GM12875 (cell line): ENCODE results near the gene TOM1L2.

Experiments used
- H3K4me3 ChIP-seq: one replicate; pipeline ENCODE4 v1.5.1; 2011; ENCODE audit warnings: low read depth, low read length, control low read depth
- TF ChIP-seq, protein P1 (sequence below): IDR thresholded peaks from 2 replicates; pipeline ENCODE4 v1.5.1; 2011; ENCODE audit warnings: low read depth, mild to moderate bottlenecking, control low read depth, inconsistent platforms, low read length, moderate library complexity, borderline replicate concordance; ENCODE audit not compliant: insufficient read depth

The TOM1L2 gene

DNA sequence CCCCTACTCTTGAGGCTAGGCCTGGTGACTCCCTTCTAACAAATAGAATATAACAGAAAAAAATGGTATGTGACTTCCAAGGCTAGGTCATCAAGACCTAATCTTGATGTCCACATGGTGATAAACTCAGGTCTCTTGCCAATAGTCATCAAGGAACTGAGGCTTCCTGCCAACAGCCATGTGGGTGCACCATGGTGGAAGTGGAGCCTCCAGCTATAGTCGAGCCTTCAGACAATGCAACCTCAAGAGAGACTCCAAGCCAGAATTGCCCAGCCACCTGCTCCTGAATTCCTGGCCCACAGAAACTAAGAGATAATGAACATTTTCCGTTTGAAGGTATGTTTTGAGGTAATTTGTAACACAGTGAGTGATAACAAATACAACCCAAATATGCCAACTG is 79.5 kb downstream of the TOM1L2 start:
- H3K4me3 ChIP-seq, result no peak overlapping the region
- TF ChIP-seq, protein P1, sequence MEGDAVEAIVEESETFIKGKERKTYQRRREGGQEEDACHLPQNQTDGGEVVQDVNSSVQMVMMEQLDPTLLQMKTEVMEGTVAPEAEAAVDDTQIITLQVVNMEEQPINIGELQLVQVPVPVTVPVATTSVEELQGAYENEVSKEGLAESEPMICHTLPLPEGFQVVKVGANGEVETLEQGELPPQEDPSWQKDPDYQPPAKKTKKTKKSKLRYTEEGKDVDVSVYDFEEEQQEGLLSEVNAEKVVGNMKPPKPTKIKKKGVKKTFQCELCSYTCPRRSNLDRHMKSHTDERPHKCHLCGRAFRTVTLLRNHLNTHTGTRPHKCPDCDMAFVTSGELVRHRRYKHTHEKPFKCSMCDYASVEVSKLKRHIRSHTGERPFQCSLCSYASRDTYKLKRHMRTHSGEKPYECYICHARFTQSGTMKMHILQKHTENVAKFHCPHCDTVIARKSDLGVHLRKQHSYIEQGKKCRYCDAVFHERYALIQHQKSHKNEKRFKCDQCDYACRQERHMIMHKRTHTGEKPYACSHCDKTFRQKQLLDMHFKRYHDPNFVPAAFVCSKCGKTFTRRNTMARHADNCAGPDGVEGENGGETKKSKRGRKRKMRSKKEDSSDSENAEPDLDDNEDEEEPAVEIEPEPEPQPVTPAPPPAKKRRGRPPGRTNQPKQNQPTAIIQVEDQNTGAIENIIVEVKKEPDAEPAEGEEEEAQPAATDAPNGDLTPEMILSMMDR, result no peak

DNA sequence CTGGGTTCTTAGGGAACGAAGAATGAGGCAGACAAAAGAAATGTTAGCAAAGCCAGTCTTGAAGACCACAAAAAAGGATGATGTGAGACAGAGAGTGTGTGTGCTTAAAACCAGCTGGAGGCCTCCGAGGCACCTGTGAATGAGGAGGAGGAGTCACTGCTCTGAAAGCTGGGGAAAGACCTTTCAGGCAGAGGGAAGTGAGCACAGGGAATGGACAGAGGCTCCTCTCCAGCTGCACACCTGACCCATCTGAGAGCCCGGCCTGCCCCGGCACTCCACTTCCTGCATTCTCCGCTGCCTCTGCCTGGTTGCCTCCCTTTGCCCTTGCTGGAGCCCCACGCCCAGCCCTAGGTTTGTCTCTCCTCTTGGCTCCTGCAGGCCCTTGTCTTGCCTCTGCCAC is 80.2 kb downstream of the TOM1L2 start:
- H3K4me3 ChIP-seq, result no peak overlapping the region
- TF ChIP-seq, protein P1, result no peak

DNA sequence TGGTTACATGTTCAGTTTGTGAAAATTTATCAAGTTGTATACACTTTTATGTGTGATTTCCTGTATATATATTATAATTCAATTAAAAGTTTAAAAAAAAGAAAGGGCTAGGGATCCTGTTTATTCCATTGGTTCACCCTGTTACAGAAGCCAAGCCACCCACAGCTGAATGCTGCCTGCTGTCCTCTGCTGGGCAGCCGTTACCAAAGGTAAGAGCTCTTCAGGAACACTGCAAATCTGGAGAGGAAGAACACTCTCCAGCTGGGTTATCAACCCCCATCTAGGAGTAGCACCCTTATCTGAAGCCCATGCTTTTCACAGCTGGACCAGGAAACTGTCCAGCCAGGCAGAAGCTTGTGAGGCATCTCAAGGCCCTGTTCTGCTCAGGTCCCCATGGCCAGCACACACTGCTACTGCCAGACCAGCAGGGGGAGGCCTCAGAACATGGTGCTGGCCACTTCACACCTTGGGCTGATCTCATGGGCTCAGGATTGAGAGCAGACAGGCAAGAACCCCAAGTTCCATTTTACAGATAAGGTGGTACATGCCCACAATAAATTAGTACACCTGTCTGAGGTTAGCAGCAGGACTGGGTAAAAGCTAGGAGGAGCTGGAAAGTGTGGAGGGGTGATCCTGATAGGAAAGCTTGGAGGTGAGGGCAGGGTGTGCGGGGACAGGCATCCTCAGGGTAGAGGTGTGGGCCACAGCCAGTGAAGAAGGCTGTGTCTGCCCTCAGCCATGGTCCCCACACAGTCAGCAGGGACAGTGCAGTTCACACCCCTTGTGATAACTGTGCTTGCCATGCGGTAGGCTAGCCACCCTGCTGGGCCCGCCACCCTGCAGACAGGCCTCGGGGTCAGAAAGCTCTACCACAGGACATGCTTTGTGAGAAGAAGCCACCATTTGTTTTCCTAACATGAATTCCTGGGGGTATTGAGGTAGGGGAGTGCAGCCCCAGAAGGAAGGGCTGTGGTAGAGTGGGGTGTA is 81.1 kb downstream of the TOM1L2 start:
- H3K4me3 ChIP-seq, result no peak overlapping the region
- TF ChIP-seq, protein P1, result peak; percentile 69

DNA sequence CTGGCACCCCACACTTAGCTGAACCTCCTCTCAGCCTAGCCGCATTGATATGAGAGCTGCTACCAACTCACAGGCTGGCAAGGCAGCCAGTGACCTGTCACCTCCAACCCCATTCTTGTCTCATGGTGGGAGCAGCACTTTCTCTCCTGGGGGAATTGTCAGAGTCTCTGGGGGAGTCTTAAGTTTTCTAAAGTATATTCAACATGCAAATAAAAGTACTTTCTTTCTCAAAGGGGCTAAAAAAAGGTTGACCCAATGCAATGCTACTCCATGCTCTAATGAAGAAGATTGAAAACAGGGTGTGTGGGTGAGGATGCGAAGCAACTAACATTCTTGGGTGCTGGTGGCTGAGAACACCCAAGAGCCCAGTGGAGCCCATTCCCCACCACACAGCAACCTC is 82.3 kb downstream of the TOM1L2 start:
- TF ChIP-seq, protein P1, result no peak
- H3K4me3 ChIP-seq, result no peak overlapping the region

DNA sequence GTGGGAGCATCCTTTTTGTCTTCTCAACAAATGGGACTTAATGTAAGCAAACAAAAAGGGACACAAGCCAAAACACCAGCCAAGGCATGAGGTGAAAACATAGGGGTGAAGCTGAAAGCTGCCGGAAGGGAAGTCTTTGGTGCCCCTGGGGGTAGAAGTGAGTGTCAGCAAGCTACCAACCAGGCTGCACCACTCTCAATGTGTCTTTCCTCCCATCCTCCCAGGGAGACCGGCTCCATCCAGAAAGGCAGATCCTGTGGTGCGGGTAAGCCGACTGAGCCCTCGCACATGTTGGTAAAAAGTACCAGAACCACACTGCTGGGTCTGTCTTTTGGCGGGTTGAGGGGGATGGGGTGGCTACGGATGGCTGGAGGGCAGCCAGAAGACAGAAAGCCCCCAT is 83.4 kb downstream of the TOM1L2 start:
- TF ChIP-seq, protein P1, result peak; percentile 47
- H3K4me3 ChIP-seq, result no peak overlapping the region

DNA sequence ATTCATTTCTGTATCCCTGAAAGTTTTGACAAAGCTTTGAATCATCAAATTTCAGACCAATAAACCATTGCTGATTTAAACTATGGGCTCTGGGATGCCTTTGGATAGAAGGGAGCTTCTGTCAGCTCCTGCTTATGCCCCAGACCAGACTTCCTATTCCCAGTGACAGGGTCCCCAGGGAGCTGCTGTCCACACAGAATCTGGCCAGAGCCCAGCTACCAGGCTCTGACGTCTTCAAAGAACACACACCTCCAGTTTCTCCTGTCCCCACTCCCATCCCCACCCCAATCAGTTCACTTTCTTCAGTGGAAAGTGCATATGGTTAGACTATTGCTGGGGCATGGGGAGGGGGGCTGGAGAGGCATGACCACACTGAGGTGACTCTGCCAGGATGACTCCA is 83.8 kb downstream of the TOM1L2 start:
- TF ChIP-seq, protein P1, result no peak
- no peak overlapping the region for H3K4me3 ChIP-seq

DNA sequence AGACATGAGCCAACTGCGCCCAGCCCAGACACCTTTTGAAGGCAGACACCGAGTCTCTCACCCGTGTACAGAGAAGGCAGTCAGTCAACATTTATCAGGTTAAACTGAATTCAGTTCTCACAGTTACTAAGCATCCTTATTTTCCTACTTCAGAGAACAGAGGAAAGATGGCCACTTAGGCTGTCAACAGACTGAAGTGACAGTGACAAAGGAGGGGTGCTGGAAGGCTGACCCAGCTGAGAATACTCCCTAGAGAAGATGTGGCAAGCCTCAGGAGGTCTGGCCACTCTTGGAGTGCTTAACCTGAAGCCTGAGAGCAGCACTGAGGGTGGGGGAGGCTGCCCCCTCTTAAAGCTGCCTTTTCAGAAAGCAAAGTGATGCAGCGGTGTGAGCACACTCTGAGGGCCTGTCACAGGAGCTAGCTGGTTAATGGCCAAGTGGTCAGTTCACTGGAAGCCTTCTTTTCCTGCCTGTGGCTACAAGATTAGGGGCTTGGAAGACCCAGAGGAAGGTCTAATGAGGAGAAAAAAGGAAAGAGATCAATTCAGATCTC is 84.4 kb downstream of the TOM1L2 start:
- no peak overlapping the region for H3K4me3 ChIP-seq
- TF ChIP-seq, protein P1, result no peak
